ENCODE data around the gene PCDH7.

The PCDH7 gene

DNA sequence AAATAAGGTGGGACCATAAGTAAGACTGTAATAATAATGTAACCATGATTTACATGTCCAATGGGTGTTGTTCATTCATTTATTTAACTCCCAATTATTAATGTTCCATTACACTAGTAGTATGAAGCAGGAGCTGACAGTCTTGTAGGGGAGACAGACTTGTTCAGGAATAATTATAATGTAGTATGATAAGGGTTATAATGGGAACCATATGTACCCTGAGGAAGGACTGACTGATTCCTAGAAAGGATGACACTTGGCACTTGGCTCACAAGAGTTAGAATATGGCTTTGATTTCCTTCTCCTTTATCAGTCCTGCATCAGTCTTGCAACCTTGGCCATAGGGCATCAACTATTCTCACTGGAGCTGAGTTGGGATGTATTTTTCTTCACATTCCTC is 24.2 kb downstream of the PCDH7 start:
- Histone ChIP-seq H3K27ac (no peak overlapping the region), H3K4me3 (ENCODE audit: low read depth, low read length) (no peak overlapping the region), H3K36me3 (no peaks in the 10 kb centered on the region), H3K9me3 (ENCODE audit: severe bottlenecking) (no peaks in the 10 kb centered on the region), H3K27me3 (ENCODE audit: insufficient read depth, low read depth, severe bottlenecking) (no peaks in the 10 kb centered on the region)
- DNase-seq = no peak
- TF ChIP-seq, protein P1, sequence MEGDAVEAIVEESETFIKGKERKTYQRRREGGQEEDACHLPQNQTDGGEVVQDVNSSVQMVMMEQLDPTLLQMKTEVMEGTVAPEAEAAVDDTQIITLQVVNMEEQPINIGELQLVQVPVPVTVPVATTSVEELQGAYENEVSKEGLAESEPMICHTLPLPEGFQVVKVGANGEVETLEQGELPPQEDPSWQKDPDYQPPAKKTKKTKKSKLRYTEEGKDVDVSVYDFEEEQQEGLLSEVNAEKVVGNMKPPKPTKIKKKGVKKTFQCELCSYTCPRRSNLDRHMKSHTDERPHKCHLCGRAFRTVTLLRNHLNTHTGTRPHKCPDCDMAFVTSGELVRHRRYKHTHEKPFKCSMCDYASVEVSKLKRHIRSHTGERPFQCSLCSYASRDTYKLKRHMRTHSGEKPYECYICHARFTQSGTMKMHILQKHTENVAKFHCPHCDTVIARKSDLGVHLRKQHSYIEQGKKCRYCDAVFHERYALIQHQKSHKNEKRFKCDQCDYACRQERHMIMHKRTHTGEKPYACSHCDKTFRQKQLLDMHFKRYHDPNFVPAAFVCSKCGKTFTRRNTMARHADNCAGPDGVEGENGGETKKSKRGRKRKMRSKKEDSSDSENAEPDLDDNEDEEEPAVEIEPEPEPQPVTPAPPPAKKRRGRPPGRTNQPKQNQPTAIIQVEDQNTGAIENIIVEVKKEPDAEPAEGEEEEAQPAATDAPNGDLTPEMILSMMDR (IDR thresholded peaks at IDR 0.05; ENCODE audit: low read depth, low read length) = no peak

DNA sequence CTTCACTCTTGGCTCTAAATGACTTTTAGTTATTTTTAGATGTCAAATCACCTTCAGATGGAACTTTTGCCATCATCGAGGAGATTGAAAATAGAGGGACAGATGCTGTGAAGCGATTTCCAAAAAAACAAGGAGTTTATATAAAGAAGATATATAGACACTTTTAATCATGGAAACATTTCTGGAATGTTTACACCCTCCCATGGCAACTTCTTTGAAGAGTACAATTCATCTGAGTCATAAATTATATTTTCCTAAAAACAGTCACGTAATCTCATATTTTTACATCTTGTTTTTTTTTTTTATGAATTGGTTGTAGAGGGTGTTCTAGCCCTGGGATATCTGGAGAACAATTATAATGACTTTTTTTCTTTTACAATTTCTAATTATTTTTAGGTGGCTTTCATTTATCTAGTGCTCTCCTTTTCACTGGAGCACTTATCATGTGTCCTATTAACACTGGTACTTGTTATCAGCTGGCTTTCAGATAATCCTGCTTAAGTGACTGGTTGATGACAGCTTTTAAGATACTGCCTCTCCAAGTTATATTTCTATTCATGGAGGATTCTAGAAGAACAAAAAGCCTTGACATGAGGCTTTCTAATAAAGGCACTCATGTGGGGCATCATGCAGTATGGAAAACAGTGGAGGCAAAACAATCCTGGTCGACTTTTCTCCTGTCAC is 24.9 kb downstream of the PCDH7 start:
- Histone ChIP-seq H3K36me3 (no peaks in the 10 kb centered on the region), H3K27me3 (ENCODE audit: insufficient read depth, low read depth, severe bottlenecking) (no peaks in the 10 kb centered on the region), H3K4me3 (ENCODE audit: low read depth, low read length) (no peak overlapping the region), H3K9me3 (ENCODE audit: severe bottlenecking) (no peaks in the 10 kb centered on the region), H3K27ac (no peak overlapping the region)
- TF ChIP-seq, protein P1 (IDR thresholded peaks at IDR 0.05; ENCODE audit: low read depth, low read length) = no peak
- DNase-seq = no peak

DNA sequence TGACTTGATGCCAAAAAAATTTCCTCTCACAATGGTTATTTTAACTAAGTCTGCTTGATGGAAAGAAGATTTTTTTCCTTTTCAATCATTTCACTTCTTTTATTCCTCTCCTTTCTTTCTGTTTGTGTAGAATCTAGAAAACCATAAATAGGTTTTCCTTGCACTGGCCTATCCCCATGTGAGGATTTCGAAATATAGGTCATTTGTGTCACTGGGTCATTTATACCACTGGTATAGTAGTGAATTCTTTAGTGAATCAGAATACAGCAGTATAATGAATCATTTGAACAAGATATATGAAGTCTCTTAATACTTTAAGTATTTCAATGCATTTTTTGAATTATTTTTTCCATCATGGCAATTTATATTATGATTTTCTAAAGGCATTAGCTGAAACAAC is 26.6 kb downstream of the PCDH7 start:
- TF ChIP-seq, protein P1 (IDR thresholded peaks at IDR 0.05; ENCODE audit: low read depth, low read length) = no peak
- no peak for DNase-seq
- Histone ChIP-seq H3K4me3 (ENCODE audit: low read depth, low read length) (no peak overlapping the region), H3K27ac (no peak overlapping the region), H3K36me3 (no peaks in the 10 kb centered on the region), H3K9me3 (ENCODE audit: severe bottlenecking) (no peaks in the 10 kb centered on the region), H3K27me3 (ENCODE audit: insufficient read depth, low read depth, severe bottlenecking) (no peaks in the 10 kb centered on the region)

DNA sequence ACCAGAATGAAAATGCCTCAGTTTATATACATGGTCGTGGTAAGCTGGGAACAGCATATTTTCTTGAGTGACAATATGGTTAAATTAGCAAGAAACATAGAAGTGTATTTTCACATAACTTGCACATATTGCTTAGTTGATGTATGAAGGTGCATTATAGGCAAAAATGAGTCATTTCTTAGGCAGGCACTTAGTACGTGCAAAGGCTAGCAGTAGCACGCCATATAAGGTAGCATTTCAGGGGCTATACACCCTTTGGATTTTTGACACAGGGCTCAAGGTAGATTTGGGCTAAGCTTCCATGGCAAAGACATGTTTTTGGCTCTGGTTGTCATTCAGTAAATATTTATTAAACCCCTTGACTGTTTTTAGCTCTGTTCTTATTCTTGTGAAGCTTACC is 33.1 kb downstream of the PCDH7 start:
- Histone ChIP-seq H3K9me3 (ENCODE audit: severe bottlenecking) (peaks cover 4% of the 10 kb centered on the region), H3K27me3 (ENCODE audit: insufficient read depth, low read depth, severe bottlenecking) (no peaks in the 10 kb centered on the region), H3K36me3 (no peaks in the 10 kb centered on the region), H3K27ac (no peak overlapping the region), H3K4me3 (ENCODE audit: low read depth, low read length) (no peak overlapping the region)
- TF ChIP-seq, protein P1 (IDR thresholded peaks at IDR 0.05; ENCODE audit: low read depth, low read length) = no peak
- no peak for DNase-seq

DNA sequence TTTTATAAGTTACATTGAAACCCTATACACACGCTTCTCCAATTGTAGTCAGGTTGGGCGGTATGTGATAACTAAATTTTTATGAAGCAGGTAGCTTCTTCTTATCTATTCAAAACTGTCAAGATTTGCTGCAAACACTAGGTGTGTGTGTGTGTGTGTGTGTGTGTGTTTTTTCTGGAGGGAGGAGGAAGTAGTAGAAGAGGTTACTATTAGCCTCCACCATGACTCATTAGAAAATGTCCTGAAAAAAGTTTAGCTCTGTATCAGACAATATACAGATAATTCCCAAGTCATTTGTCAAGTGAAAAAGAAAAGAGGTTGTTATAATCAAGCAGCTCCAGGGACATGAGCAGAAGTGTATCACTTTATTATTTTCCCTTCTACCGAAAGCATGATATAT is 33.9 kb downstream of the PCDH7 start:
- TF ChIP-seq, protein P1 (IDR thresholded peaks at IDR 0.05; ENCODE audit: low read depth, low read length) = no peak
- Histone ChIP-seq H3K27ac (no peak overlapping the region), H3K36me3 (no peaks in the 10 kb centered on the region), H3K27me3 (ENCODE audit: insufficient read depth, low read depth, severe bottlenecking) (no peaks in the 10 kb centered on the region), H3K4me3 (ENCODE audit: low read depth, low read length) (no peak overlapping the region), H3K9me3 (ENCODE audit: severe bottlenecking) (peaks cover 4% of the 10 kb centered on the region)
- no peak for DNase-seq

DNA sequence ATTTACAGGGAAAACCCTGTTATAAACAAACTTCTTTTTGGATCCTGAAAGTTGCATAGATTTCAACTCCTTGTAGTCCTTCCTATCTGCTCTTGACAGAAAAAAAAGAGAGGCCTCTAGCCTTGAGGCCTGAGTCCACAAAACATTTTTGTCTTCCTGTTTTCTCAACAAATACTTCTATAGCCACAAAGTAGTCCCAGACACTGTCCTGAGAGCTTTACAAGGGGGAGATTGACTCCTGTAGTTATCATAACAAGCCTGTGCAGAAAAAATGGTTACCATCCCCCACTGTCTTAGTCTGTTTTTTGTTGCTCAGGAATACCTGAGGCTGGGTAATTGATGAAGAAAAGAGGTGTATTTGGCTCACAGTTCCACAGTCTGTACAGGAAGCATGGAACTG is 35.2 kb downstream of the PCDH7 start:
- Histone ChIP-seq H3K9me3 (ENCODE audit: severe bottlenecking) (peaks cover 4% of the 10 kb centered on the region), H3K36me3 (no peaks in the 10 kb centered on the region), H3K27me3 (ENCODE audit: insufficient read depth, low read depth, severe bottlenecking) (no peaks in the 10 kb centered on the region), H3K4me3 (ENCODE audit: low read depth, low read length) (no peak overlapping the region), H3K27ac (no peak overlapping the region)
- TF ChIP-seq, protein P1 (IDR thresholded peaks at IDR 0.05; ENCODE audit: low read depth, low read length) = no peak
- no peak for DNase-seq
